Subcutaneous abdominal adipose tissue (tissue), 5 donors: ENCODE results near the gene SETD7.

Experiments used
- H3K27ac ChIP-seq: one replicate; pipeline ENCODE4 v1.7.0; 2013; ENCODE audit warnings: low read depth, mild to moderate bottlenecking, inconsistent platforms, low read length, moderate library complexity
- H3K27me3 ChIP-seq, 5 donors: one replicate each; pipeline ENCODE4 v1.7.0; 2013; ENCODE audit warnings: low read length in 5 of 5, inconsistent platforms in 1 of 5; ENCODE audit not compliant: control insufficient read depth in 5 of 5, insufficient read depth in 4 of 5
- H3K36me3 ChIP-seq, 5 donors: one replicate each; pipeline ENCODE4 v1.7.0; 2013; ENCODE audit warnings: low read length in 5 of 5; ENCODE audit not compliant: control insufficient read depth in 5 of 5, insufficient read depth in 5 of 5
- H3K4me1 ChIP-seq, 5 donors: one replicate each; pipeline ENCODE4 v1.7.0; 2013; ENCODE audit warnings: low read length in 5 of 5, mild to moderate bottlenecking in 3 of 5, moderate library complexity in 1 of 5; ENCODE audit not compliant: control insufficient read depth in 5 of 5, insufficient read depth in 5 of 5
- H3K4me3 ChIP-seq, 5 donors: one replicate each; pipeline ENCODE4 v1.7.0; 2013; ENCODE audit warnings: low read length in 5 of 5, low read depth in 1 of 5
- H3K9ac ChIP-seq, 5 donors: one replicate each; pipeline ENCODE4 v1.7.0; 2013; ENCODE audit warnings: low read length in 5 of 5, mild to moderate bottlenecking in 4 of 5, moderate library complexity in 3 of 5
- H3K9me3 ChIP-seq, 5 donors: one replicate each; pipeline ENCODE4 v1.7.0; 2013; ENCODE audit warnings: low read length in 5 of 5; ENCODE audit not compliant: control insufficient read depth in 5 of 5
- donor health status: healthy.
- donor health status: healthy.
- donor health status: healthy.
- donor health status: healthy.
- donor health status: healthy.

SETD7 gene

GRCh38 chr4:139594591-139595185 is 38.7 kb upstream of the SETD7 start:
- no peak overlapping the region for H3K4me3 ChIP-seq
- H3K4me1 ChIP-seq = peaks cover 0 to 14% (median 10%) of the 10 kb centered on the region in 5 donors
- no peaks in the 10 kb centered on the region for H3K27me3 ChIP-seq
- H3K9ac ChIP-seq = no peak overlapping the region
- H3K27ac ChIP-seq = no peak overlapping the region
- no peaks in the 10 kb centered on the region for H3K36me3 ChIP-seq
- no peaks in the 10 kb centered on the region for H3K9me3 ChIP-seq

DNA sequence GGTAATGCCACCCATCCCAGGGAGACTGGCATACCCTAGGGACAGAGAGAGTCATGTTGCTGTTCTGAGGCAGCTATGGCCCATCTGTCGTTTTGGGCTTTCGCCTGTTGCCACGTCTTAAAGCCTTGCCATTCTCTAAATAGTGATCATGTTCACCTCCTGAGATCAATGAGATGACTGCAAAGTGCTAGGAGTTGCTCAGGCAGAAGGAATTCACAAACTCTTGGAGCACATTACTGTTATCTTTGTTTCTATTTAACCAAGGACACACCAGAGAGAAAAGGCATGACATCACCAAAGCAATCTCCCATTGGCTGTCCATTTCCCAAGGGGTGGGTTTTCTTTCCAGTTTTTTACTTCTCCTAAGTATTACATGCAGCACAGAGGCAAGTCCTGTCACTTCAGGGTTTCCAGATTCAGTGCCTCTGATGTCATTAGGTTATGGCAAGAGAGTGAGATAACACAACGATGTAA is 37.1 kb upstream of the SETD7 start:
- H3K27me3 ChIP-seq = no peaks in the 10 kb centered on the region
- H3K36me3 ChIP-seq = no peaks in the 10 kb centered on the region
- H3K4me1 ChIP-seq = peaks cover 0 to 14% (median 10%) of the 10 kb centered on the region in 5 donors
- no peak overlapping the region for H3K9ac ChIP-seq
- H3K9me3 ChIP-seq = no peaks in the 10 kb centered on the region
- no peak overlapping the region for H3K27ac ChIP-seq
- no peak overlapping the region for H3K4me3 ChIP-seq

DNA sequence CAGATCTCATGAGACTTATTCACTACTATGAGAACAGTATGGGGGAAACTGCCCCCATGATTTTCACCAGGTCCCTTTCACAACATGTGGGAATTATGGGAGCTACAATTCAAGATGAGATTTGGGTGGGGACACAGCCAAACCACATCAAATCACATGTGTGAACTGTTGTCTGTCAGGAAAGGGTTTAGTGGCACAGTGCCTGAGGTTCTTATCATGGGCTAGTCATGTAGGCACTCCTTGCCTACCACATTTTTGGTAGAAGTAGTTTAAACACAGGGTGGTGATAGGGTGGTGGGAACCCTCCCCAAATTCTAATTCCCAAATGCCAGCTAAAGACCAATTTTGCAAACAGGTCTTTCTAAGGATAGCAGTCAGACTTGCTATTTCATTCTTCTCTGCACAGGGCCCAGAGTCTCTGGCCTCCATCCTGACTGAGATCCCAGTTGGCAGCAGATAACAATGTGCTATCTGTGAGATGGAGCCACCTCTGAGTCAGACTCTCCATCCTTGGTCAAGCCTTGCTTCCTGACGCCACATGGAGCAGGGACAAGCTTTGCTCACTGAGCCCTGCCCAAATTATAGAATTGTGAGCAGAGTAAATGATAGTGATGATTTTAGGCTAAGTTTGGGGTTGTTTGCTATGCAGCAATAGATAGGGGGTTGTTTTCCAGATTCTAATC is 33.5 kb upstream of the SETD7 start:
- H3K27ac ChIP-seq = no peak overlapping the region
- H3K9me3 ChIP-seq = no peaks in the 10 kb centered on the region
- H3K4me3 ChIP-seq = no peak overlapping the region
- no peak overlapping the region for H3K9ac ChIP-seq
- H3K4me1 ChIP-seq = peaks cover 0 to 9% (median 8%) of the 10 kb centered on the region in 5 donors
- no peaks in the 10 kb centered on the region for H3K27me3 ChIP-seq
- no peaks in the 10 kb centered on the region for H3K36me3 ChIP-seq

DNA sequence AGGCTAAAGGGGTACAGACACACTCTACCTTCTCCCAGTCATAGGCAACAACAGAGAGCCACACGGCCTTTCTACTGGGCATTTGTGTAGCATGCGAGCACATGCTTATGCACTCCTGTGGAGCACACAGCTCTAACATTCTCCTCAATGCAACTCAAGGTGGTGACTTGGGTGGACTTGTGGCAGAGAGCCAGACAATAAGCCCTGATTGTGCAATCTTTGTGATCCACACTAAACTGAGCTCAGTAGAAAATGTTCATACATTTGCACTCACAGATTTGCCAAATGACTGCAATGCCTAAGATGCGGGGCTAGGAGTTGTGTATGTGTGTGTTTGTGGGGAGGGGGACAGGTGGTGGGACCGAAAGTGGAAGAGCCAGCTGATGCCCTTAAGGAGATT is 31.4 kb upstream of the SETD7 start:
- Histone ChIP-seq H3K36me3 (no peaks in the 10 kb centered on the region), H3K4me3 (no peak overlapping the region), H3K9ac (no peak overlapping the region), H3K27me3 (no peaks in the 10 kb centered on the region), H3K27ac (no peak overlapping the region), H3K4me1 (peaks cover 0 to 9% (median 8%) of the 10 kb centered on the region in 5 donors), H3K9me3 (no peaks in the 10 kb centered on the region)

DNA sequence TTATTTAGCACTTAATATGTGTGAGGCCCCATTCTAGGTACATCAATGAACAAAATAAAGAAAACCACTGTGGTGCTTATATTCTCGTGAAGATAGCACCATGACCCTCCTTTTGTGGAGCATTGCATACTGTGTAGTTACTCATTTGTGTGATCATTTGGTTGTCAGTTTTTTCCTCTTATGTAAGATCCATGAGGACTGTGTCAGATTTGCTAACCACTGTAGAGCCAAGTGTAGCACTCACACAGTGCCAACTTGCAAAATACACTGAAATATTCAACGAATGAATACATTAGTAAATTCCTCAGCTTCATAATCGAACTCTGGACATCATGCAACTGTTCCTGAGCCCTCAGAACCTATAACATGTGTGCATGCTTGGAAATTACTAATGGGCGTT is 29.5 kb upstream of the SETD7 start:
- no peak overlapping the region for H3K4me3 ChIP-seq
- H3K9me3 ChIP-seq = no peaks in the 10 kb centered on the region
- H3K27ac ChIP-seq = no peak overlapping the region
- H3K27me3 ChIP-seq = no peaks in the 10 kb centered on the region
- peaks cover 0 to 9% (median 8%) of the 10 kb centered on the region in 5 donors for H3K4me1 ChIP-seq
- H3K9ac ChIP-seq = no peak overlapping the region
- H3K36me3 ChIP-seq = no peaks in the 10 kb centered on the region

- no peak overlapping the region for H3K4me3 ChIP-seq
- H3K27me3 ChIP-seq = no peaks in the 10 kb centered on the region
- H3K9ac ChIP-seq = no peak overlapping the region
- H3K9me3 ChIP-seq = no peaks in the 10 kb centered on the region
- no peak overlapping the region for H3K27ac ChIP-seq
- peaks cover 0 to 9% (median 8%) of the 10 kb centered on the region in 5 donors for H3K4me1 ChIP-seq
- no peaks in the 10 kb centered on the region for H3K36me3 ChIP-seq
These were observed 28.8 kb upstream of the SETD7 start for GRCh38 chr4:139584784-139585183.

DNA sequence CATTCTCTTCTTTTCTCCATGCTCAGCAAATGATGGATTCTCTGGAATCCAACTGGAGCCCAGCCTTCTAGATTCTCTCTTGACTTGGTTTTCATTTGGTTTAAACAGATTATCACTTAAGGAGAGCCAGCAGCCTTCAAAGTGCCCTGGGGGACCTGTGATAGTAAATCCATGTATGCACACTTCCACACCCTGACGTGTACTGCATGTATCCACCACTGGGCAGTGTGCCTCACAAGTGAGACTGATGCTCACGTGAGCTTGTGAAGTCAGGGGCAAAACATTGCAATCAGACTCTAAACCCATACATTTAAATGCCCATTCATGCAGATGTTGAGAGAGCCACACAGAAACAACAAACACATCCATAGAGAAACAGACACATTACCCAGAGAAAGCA is 28.0 kb upstream of the SETD7 start:
- no peak overlapping the region for H3K4me3 ChIP-seq

DNA sequence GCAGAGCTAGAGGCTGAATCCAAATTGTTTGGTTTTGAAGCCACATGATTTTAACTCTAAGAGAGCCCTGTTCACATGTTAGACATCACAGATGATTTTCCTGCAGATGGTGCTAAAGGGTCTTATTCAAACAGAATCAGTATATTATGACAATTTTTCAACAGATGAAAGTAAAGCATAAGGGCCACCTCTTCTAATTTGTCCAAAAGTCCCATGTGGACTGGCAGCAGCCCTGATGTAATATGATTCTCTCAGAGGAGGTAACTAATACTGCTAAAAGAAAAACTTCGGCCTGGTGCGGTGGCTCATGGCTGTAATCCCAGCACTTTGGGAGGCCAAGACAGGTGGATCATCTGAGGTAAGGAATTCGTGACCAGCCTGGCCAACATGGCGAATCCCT is 26.0 kb upstream of the SETD7 start:
- Histone ChIP-seq H3K9ac (no peak overlapping the region), H3K27me3 (no peaks in the 10 kb centered on the region), H3K4me3 (no peak overlapping the region), H3K36me3 (no peaks in the 10 kb centered on the region), H3K27ac (no peak overlapping the region), H3K9me3 (no peaks in the 10 kb centered on the region), H3K4me1 (peaks cover 0 to 9% (median 8%) of the 10 kb centered on the region in 5 donors)

More for the DNA sequence above, 28.0 kb upstream of the SETD7 start:
- no peak overlapping the region for H3K27ac ChIP-seq
- H3K27me3 ChIP-seq = no peaks in the 10 kb centered on the region
- peaks cover 0 to 9% (median 8%) of the 10 kb centered on the region in 5 donors for H3K4me1 ChIP-seq
- no peaks in the 10 kb centered on the region for H3K9me3 ChIP-seq
- H3K36me3 ChIP-seq = no peaks in the 10 kb centered on the region
- no peak overlapping the region for H3K9ac ChIP-seq

GRCh38 chr4:139581096-139581495 is 25.1 kb upstream of the SETD7 start:
- H3K27me3 ChIP-seq = no peaks in the 10 kb centered on the region
- no peak overlapping the region for H3K4me3 ChIP-seq
- peaks cover 0 to 9% (median 5%) of the 10 kb centered on the region in 5 donors for H3K4me1 ChIP-seq
- H3K9ac ChIP-seq = no peak overlapping the region
- no peaks in the 10 kb centered on the region for H3K36me3 ChIP-seq
- no peak overlapping the region for H3K27ac ChIP-seq
- H3K9me3 ChIP-seq = no peaks in the 10 kb centered on the region

GRCh38 chr4:139576219-139576618 is 20.2 kb upstream of the SETD7 start:
- Histone ChIP-seq H3K4me1 (no peaks in the 10 kb centered on the region), H3K27me3 (no peaks in the 10 kb centered on the region), H3K27ac (no peak overlapping the region), H3K4me3 (no peak overlapping the region), H3K9me3 (no peaks in the 10 kb centered on the region), H3K9ac (no peak overlapping the region), H3K36me3 (no peaks in the 10 kb centered on the region)
